HCT116 (cell line): ENCODE measurements around the gene S100A10. TPM values are rescaled to one million over a fixed set of nuclear protein-coding genes. Genes with fewer than 3 reads are reported as not detected.

Experiments used
- ATAC-seq: fragments of 200-7000 bp; cut with Tn5 transposase; 2 replicates; pipeline ENCODE4 v1.9.1; 2020; ENCODE audit warnings: mild to moderate bottlenecking, moderate library complexity
- BruUV-seq: library from RNA; stranded (reverse); fragments of 400-500 nt; replicated peaks from 2 replicates; lab custom pipeline; 2021; lab: Mats Ljungman, UMichigan
- CTCF ChIA-PET: fragments of 300-600 bp; sonication (Branson Sonifier 250); formaldehyde crosslinking; loops from one replicate; lab custom pipeline; 2021; ENCODE audit warnings: antibody characterized with exemption; lab: Charles Lee
- POLR2A ChIA-PET: fragments of 300-600, 350-600 bp; sonication (Branson Sonifier 250); formaldehyde crosslinking; loops from one replicate; lab custom pipeline; 2021; ENCODE audit warnings: antibody characterized with exemption; lab: Charles Lee
- RAD21 ChIA-PET, 2 experiments: fragments of 300-600 bp; sonication (Branson Sonifier 250); formaldehyde crosslinking; loops; one replicate each; lab custom pipeline; 2023; ENCODE audit warnings: low total read pairs in 2 of 2; ENCODE audit not compliant: uncharacterized antibody in 2 of 2, unreplicated experiment in 2 of 2, low non-redundant PET in 1 of 2; lab: Charles Lee
- DNase-seq: peaks from one replicate; pipeline ENCODE4 v3.0.0-alpha.2; 2010; ENCODE audit warnings: low read depth, low spot score
- H2AFZ ChIP-seq: fragments of 200-600 bp; shearing (Covaris generic), sonication (generic); 2 replicates; pipeline ENCODE4 v1.6.1; 2017; ENCODE audit warnings: low read depth, mixed run types, mixed read lengths, antibody characterized with exemption, low read length; ENCODE audit not compliant: poor library complexity, severe bottlenecking
- H3K27ac ChIP-seq: 2 replicates; pipeline ENCODE4 v1.5.1; 2012; ENCODE audit warnings: low read depth, low read length
- H3K27me3 ChIP-seq: fragments of 200-600 bp; sonication (generic); 2 replicates; pipeline ENCODE4 v1.6.1; 2016; ENCODE audit warnings: mixed run types, low read length, mixed read lengths; ENCODE audit not compliant: insufficient read depth
- H3K36me3 ChIP-seq, 2 experiments: fragments of 200-500 bp in 1 of 2; fragments of 200-600 bp in 1 of 2; sonication (Bioruptor generic) in 1 of 2; sonication (generic) in 1 of 2; 2 replicates each; pipeline versions ENCODE4 v1.5.1 to v1.6.1; 2014 to 2016; ENCODE audit warnings: low read length in 2 of 2, inconsistent platforms in 1 of 2, mixed read lengths in 1 of 2, mixed run types in 1 of 2; ENCODE audit not compliant: insufficient read depth in 2 of 2, control insufficient read depth in 1 of 2
- H3K4me1 ChIP-seq, 2 experiments: fragments of 200-600 bp in 1 of 2; sonication (generic) in 1 of 2; 2 replicates each; pipeline versions ENCODE4 v1.5.1 to v1.6.1; 2012 to 2017; ENCODE audit warnings: low read length in 2 of 2, inconsistent platforms in 1 of 2, mild to moderate bottlenecking in 1 of 2, mixed read lengths in 1 of 2, mixed run types in 1 of 2, moderate library complexity in 1 of 2; ENCODE audit not compliant: insufficient read depth in 2 of 2, control insufficient read depth in 1 of 2
- H3K4me2 ChIP-seq: fragments of 200-600 bp; sonication (generic); 2 replicates; pipeline ENCODE4 v1.6.1; 2017; ENCODE audit warnings: mixed run types, low read length, mixed read lengths
- H3K4me3 ChIP-seq, 2 experiments: fragments of 200-600 bp in 1 of 2; sonication (generic) in 1 of 2; replicated peaks in 1 of 2; 2 replicates each; pipeline ENCODE4 v1.5.1; 2011 to 2016; ENCODE audit warnings: low read length in 2 of 2, control low read depth in 1 of 2, low read depth in 1 of 2, mild to moderate bottlenecking in 1 of 2, mixed read lengths in 1 of 2, mixed run types in 1 of 2
- H3K79me2 ChIP-seq: fragments of 200-600 bp; sonication (generic); 2 replicates; pipeline ENCODE4 v1.6.1; 2017; ENCODE audit warnings: mild to moderate bottlenecking, mixed run types, low read length, moderate library complexity, mixed read lengths; ENCODE audit not compliant: insufficient read depth
- H3K9ac ChIP-seq: fragments of 200-600 bp; sonication (generic); 2 replicates; pipeline ENCODE4 v1.6.1; 2016; ENCODE audit warnings: low read length, mixed read lengths
- H3K9me2 ChIP-seq: fragments of 200-600 bp; sonication (generic), shearing (Covaris generic); 2 replicates; pipeline ENCODE4 v1.6.1; 2017; ENCODE audit warnings: mixed run types, mild to moderate bottlenecking, moderate library complexity; ENCODE audit not compliant: insufficient read depth
- H3K9me3 ChIP-seq, 2 experiments: fragments of 200-500 bp in 1 of 2; fragments of 200-600 bp in 1 of 2; sonication (Bioruptor generic) in 1 of 2; sonication (generic) in 1 of 2; 2 replicates each; pipeline ENCODE4 v1.6.1; 2014 to 2017; ENCODE audit warnings: low read length in 2 of 2, mixed read lengths in 2 of 2, inconsistent platforms in 1 of 2, low read depth in 1 of 2, mild to moderate bottlenecking in 1 of 2, mixed run types in 1 of 2, moderate library complexity in 1 of 2; ENCODE audit not compliant: control insufficient read depth in 1 of 2, insufficient read depth in 1 of 2
- H4K20me1 ChIP-seq: fragments of 200-600 bp; sonication (generic), shearing (Covaris generic); 2 replicates; pipeline ENCODE4 v1.6.1; 2017; ENCODE audit warnings: mixed run types, mild to moderate bottlenecking, moderate library complexity; ENCODE audit not compliant: insufficient read depth
- ATF3 ChIP-seq: IDR thresholded peaks from 2 replicates; pipeline ENCODE4 v1.6.1; 2012
- CBX3 ChIP-seq: IDR thresholded peaks from 2 replicates; pipeline ENCODE4 v1.6.1; 2012; ENCODE audit warnings: low read depth
- CEBPB ChIP-seq: IDR thresholded peaks from 2 replicates; pipeline ENCODE4 v1.6.1; 2012; ENCODE audit warnings: low read depth
- EZH2 ChIP-seq: fragments of 200-600 bp; sonication (generic); IDR thresholded peaks from 2 replicates; pipeline ENCODE4 v1.6.1; 2017; ENCODE audit warnings: antibody characterized with exemption, mixed run types
- FOSL1 ChIP-seq: IDR thresholded peaks from 2 replicates; pipeline ENCODE4 v1.6.1; 2012; ENCODE audit warnings: low read depth
- POLR2A ChIP-seq: IDR thresholded peaks from 2 replicates; pipeline ENCODE4 v1.7.0; 2011; ENCODE audit warnings: borderline replicate concordance; ENCODE audit not compliant: insufficient read depth, insufficient read length; ENCODE audit errors: extremely low read depth
- POLR2AphosphoS5 ChIP-seq: IDR thresholded peaks from 2 replicates; pipeline ENCODE4 v1.6.1; 2011; ENCODE audit warnings: mild to moderate bottlenecking, low read depth, low read length, moderate library complexity
- SP1 ChIP-seq: IDR thresholded peaks from 2 replicates; pipeline ENCODE4 v1.6.1; 2012; ENCODE audit warnings: low read depth
- SRF ChIP-seq: IDR thresholded peaks from 2 replicates; pipeline ENCODE4 v1.6.1; 2012; ENCODE audit warnings: low read depth
- YY1 ChIP-seq: IDR thresholded peaks from 2 replicates; pipeline ENCODE4 v1.6.1; 2011; ENCODE audit warnings: low read length, low read depth, moderate library complexity, mild to moderate bottlenecking; ENCODE audit not compliant: insufficient replicate concordance; ENCODE audit errors: extremely low read depth
- ZBTB33 ChIP-seq: IDR thresholded peaks from 2 replicates; pipeline ENCODE4 v1.6.1; 2011; ENCODE audit warnings: mild to moderate bottlenecking, low read length, moderate library complexity; ENCODE audit not compliant: insufficient replicate concordance; ENCODE audit errors: extremely low read depth
- ZFX ChIP-seq: fragments of 450-650 bp; IDR thresholded peaks from 2 replicates; pipeline ENCODE4 v1.6.1; 2017
- ZNF274 ChIP-seq: fragments of 200-500 bp; sonication (Bioruptor generic); IDR thresholded peaks from 2 replicates; pipeline ENCODE4 v1.6.1; 2014; ENCODE audit warnings: mild to moderate bottlenecking, low read depth, low read length, inconsistent platforms
- intact Hi-C: fragments of 100-400 bp; cut with micrococcal nuclease; formaldehyde crosslinking; loops from 2 replicates; pipeline ENCODE4 v1.10.0; 2022
- total RNA-seq: library from RNA; stranded (reverse); gene quantifications from one replicate; pipeline ENCODE4 v1.2.1, GENCODE V29; 2021; ENCODE audit not compliant: unreplicated experiment

Gene S100A10
- total RNA-seq, 1 experiment from 2014 or later: 340 TPM

- no TSS peak for BruUV-seq
- TF ChIP-seq EZH2 (no peak), ZFX (no peak), POLR2A (no peak), ZBTB33 (no peak), YY1 (no peak), CBX3 (no peak), SRF (no peak), POLR2AphosphoS5 (no peak), ZNF274 (no peak), FOSL1 (no peak), CEBPB (no peak), ATF3 (no peak), SP1 (no peak)
- intact Hi-C loops: no loop called here
- H3K27ac ChIP-seq: no peak overlapping the region
- ChIA-PET RAD21 (no interaction called here), CTCF (interaction anchor here (1.7 kb wide), 1 partner anchor 9 kb away, joined by 4 read pairs; no protein-coding TSS in a partner anchor), POLR2A (no interaction called here)
- no peaks in the 10 kb centered on the region for H3K9me3 ChIP-seq
- no peaks in the 10 kb centered on the region for H4K20me1 ChIP-seq
- H3K4me3 ChIP-seq: no peak overlapping the region
- no peak for ATAC-seq
- H3K79me2 ChIP-seq: peaks cover 21% of the 10 kb centered on the region
- peaks cover 11 to 18% of the 10 kb centered on the region in 2 experiments for H3K4me1 ChIP-seq
- no peak overlapping the region for H3K9ac ChIP-seq
- no peaks in the 10 kb centered on the region for H3K36me3 ChIP-seq
- DNase-seq: no peak
- no peak overlapping the region for H3K4me2 ChIP-seq
- no peak overlapping the region for H2AFZ ChIP-seq
- H3K27me3 ChIP-seq: no peaks in the 10 kb centered on the region; the same call in 1 of the 2 replicates
- H3K9me2 ChIP-seq: no peaks in the 10 kb centered on the region; the same call in 1 of the 2 replicates
Measured at GRCh38 chr1:152039461-152039860, 45.8 kb upstream of the S100A10 start.
